Prostate gland (tissue), 2 donors: Measurements from ENCODE around the gene SMPD3. TPM values are rescaled to one million over a fixed set of nuclear protein-coding genes. Genes with fewer than 3 reads are reported as not detected.

ENCODE experiments used
- DNase-seq: peaks from one replicate; pipeline ENCODE4 v3.0.0-alpha.2; 2019; ENCODE audit warnings: low spot score
- H3K27ac ChIP-seq, 2 donors: fragments of 200-600 bp; sonication (generic); 2 replicates each; pipeline ENCODE4 v1.5.1; 2017 to 2019
- H3K27me3 ChIP-seq: fragments of 200-600 bp; sonication (generic); replicated peaks from 2 replicates; pipeline ENCODE4 v1.5.1; 2019; ENCODE audit not compliant: insufficient read depth
- H3K36me3 ChIP-seq, 2 donors: fragments of 200-600 bp; sonication (generic); 1 replicate in 1 of 2; 2 replicates in 1 of 2; pipeline versions ENCODE4 v1.5.1 to v1.8.1; 2017 to 2019
- H3K4me1 ChIP-seq: fragments of 200-600 bp; sonication (generic); replicated peaks from 2 replicates; pipeline ENCODE4 v1.5.1; 2019
- H3K4me3 ChIP-seq, 2 donors: fragments of 200-600 bp; sonication (generic); 2 replicates each; pipeline ENCODE4 v1.5.1; 2017 to 2019
- H3K9me3 ChIP-seq: fragments of 200-600 bp; sonication (generic); 2 replicates; pipeline ENCODE4 v1.5.1; 2017
- CTCF ChIP-seq, 4 experiments: fragments of 200-600 bp in 2 of 4; fragments of 450-650 bp in 2 of 4; sonication (generic) in 2 of 4; IDR thresholded peaks; 1 replicate in 3 of 4; 2 replicates in 1 of 4; pipeline ENCODE4 v1.5.1; 2016 to 2019; ENCODE audit warnings: antibody characterized with exemption in 4 of 4, mild to moderate bottlenecking in 2 of 4, moderate library complexity in 2 of 4
- POLR2A ChIP-seq: fragments of 450-650 bp; IDR thresholded peaks from one replicate; pipeline ENCODE4 v1.6.1; 2016; ENCODE audit warnings: antibody characterized with exemption, mild to moderate bottlenecking
- POLR2AphosphoS5 ChIP-seq: sonication (generic); formaldehyde crosslinking; IDR thresholded peaks from one replicate; pipeline ENCODE4 v1.6.1; 2017; ENCODE audit warnings: antibody characterized with exemption
- WGBS: methylation state at CpG from one replicate; pipeline ENCODE4 v1.1.5; 2018; 5-methylcytosine and 5-hydroxymethylcytosine counted together
- intact Hi-C: fragments of 100-400 bp; cut with DNase I; formaldehyde crosslinking; loops from one replicate; pipeline ENCODE4 v1.14.2; 2022
- total RNA-seq, 2 donors: library from RNA; depleted of rRNA; stranded (reverse); fragments of >200 nt; gene quantifications; one replicate each; pipeline ENCODE4 v1.1.0, GENCODE V29; 2016

SMPD3 gene
- total RNA-seq, 2 donors from 2014 or later = 4.7 to 27.8 TPM

- H3K27ac ChIP-seq = no peak overlapping the region
- no peak for DNase-seq
- no peaks in the 10 kb centered on the region for H3K27me3 ChIP-seq
- peaks cover 0 to 9% of the 10 kb centered on the region in 2 donors for H3K36me3 ChIP-seq
- WGBS = 45% methylated on average over 3 of the region's 3 CpGs
- no peaks in the 10 kb centered on the region for H3K9me3 ChIP-seq
- no peak overlapping the region for H3K4me3 ChIP-seq
- TF ChIP-seq POLR2AphosphoS5 = no peak
- TF ChIP-seq POLR2A = no peak
- TF ChIP-seq CTCF (IDR thresholded peaks at IDR 0.05) = no peak
- intact Hi-C loops = loop anchor here (1.0 to 5.0 kb wide), 2 partner anchors 68 to 87 kb away; no protein-coding TSS in a partner anchor
- H3K4me1 ChIP-seq = no peaks in the 10 kb centered on the region
These were observed 119.4 kb downstream of the SMPD3 start for GRCh38 chr16:68328860-68329390.

- intact Hi-C loops = loop anchor here (1.0 to 5.0 kb wide), 2 partner anchors 67 to 86 kb away; no protein-coding TSS in a partner anchor
- H3K27ac ChIP-seq = no peak overlapping the region
- H3K36me3 ChIP-seq = peaks cover 0 to 9% of the 10 kb centered on the region in 2 donors
- TF ChIP-seq POLR2A = no peak
- peak; percentile 62 for TF ChIP-seq POLR2AphosphoS5
- peak; percentile 79 to 96 (median 90) for TF ChIP-seq CTCF (IDR thresholded peaks at IDR 0.05)
- no peaks in the 10 kb centered on the region for H3K4me1 ChIP-seq
- no peaks in the 10 kb centered on the region for H3K9me3 ChIP-seq
- no peak overlapping the region for H3K4me3 ChIP-seq
- no peaks in the 10 kb centered on the region for H3K27me3 ChIP-seq
- DNase-seq = peak; percentile 76
- WGBS = 25% methylated on average over 13 of the region's 13 CpGs
These were observed 120.0 kb downstream of the SMPD3 start for GRCh38 chr16:68328151-68328859.

GRCh38 chr16:68324780-68325357 lies 123.4 kb downstream of the SMPD3 start:
- Histone ChIP-seq H3K9me3 (no peaks in the 10 kb centered on the region), H3K27me3 (no peaks in the 10 kb centered on the region), H3K4me1 (no peaks in the 10 kb centered on the region), H3K27ac (no peak overlapping the region), H3K4me3 (no peak overlapping the region), H3K36me3 (peaks cover 0 to 9% of the 10 kb centered on the region in 2 donors)
- 92% methylated on average over 8 of the region's 8 CpGs for WGBS
- intact Hi-C loops = loop anchor here (5.0 kb wide), 1 partner anchor 83 kb away; no protein-coding TSS in a partner anchor
- TF ChIP-seq CTCF (IDR thresholded peaks at IDR 0.05) (no peak), POLR2A (no peak)
- no peak for DNase-seq

DNA sequence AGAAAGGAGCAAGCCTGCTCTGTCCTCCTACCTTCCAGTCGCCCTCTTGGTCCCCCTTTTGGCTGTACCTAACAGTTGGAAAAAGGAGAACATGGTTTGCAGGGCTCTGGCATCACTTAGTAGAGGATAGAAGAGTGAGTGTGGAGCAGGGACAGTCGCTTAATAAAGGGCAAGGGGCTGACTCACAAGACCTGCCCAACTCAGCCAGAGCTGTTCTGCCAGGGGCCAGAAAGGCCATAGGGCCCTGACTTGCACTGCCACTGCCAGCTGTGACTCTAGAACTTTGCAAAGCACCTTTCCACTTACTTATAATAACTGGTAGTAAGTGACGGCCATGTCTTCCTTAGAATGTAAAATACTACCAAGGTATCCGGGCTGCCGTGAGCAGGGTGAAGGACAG lies 124.0 kb downstream of the SMPD3 start:
- no peaks in the 10 kb centered on the region for H3K4me1 ChIP-seq
- intact Hi-C loops = no loop called here
- 91% methylated on average over 5 of the region's 5 CpGs for WGBS
- H3K27ac ChIP-seq = no peak overlapping the region
- peaks cover 0 to 9% of the 10 kb centered on the region in 2 donors for H3K36me3 ChIP-seq
- no peak overlapping the region for H3K4me3 ChIP-seq
- H3K27me3 ChIP-seq = no peaks in the 10 kb centered on the region
- DNase-seq = no peak
- TF ChIP-seq POLR2AphosphoS5 (no peak), CTCF (IDR thresholded peaks at IDR 0.05) (no peak), POLR2A (no peak)
- H3K9me3 ChIP-seq = no peaks in the 10 kb centered on the region
